CD4-positive, alpha-beta T cell treated with Interleukin-4 for 4 hours (primary cell): Measurements from ENCODE around the gene TCP11.
"Not testable (repeated sequence)": the region's sequence is repeated elsewhere in the genome, so short reads cannot be mapped to it uniquely, and the experiment has no call there.

ENCODE experiments used
- DNase-seq: peaks from one replicate; pipeline ENCODE4 v3.0.0-alpha.2; 2020

TCP11 gene

GRCh38 chr6:35142588-35143569, 1.7 kb upstream of the TCP11 start:
- DNase-seq = no peak

GRCh38 chr6:35140639-35141006, 516 bp downstream of the TCP11 start:
- no peak for DNase-seq

- peak; percentile 64 for DNase-seq
These were observed 1.1 kb downstream of the TCP11 start for GRCh38 chr6:35139924-35140638.

GRCh38 chr6:35139470-35139869, 1.7 kb downstream of the TCP11 start:
- DNase-seq = no peak

GRCh38 chr6:35138191-35138590, 2.9 kb downstream of the TCP11 start:
- DNase-seq = not testable (repeated sequence)

GRCh38 chr6:35136185-35136584, 5.0 kb downstream of the TCP11 start:
- no peak for DNase-seq

- DNase-seq = no peak
These were observed 12.6 kb downstream of the TCP11 start for GRCh38 chr6:35128496-35128895.

GRCh38 chr6:35128042-35128441, 13.1 kb downstream of the TCP11 start:
- no peak for DNase-seq

- DNase-seq = no peak
These were observed 16.8 kb downstream of the TCP11 start for GRCh38 chr6:35124356-35124755.

GRCh38 chr6:35120746-35121145, 20.4 kb downstream of the TCP11 start:
- DNase-seq = no peak

- no peak for DNase-seq
These were observed 32.7 kb downstream of the TCP11 start for GRCh38 chr6:35108309-35108885.

GRCh38 chr6:35107761-35108160, 33.4 kb downstream of the TCP11 start:
- not testable (repeated sequence) for DNase-seq

GRCh38 chr6:35107208-35107607, 33.9 kb downstream of the TCP11 start:
- not testable (repeated sequence) for DNase-seq

GRCh38 chr6:35106061-35106460, 35.1 kb downstream of the TCP11 start:
- not testable (repeated sequence) for DNase-seq

- DNase-seq = no peak
These were observed 36.1 kb downstream of the TCP11 start for GRCh38 chr6:35105078-35105477.

GRCh38 chr6:35099116-35099515, 42.0 kb downstream of the TCP11 start:
- no peak for DNase-seq

- no peak for DNase-seq
These were observed 44.8 kb downstream of the TCP11 start for GRCh38 chr6:35096129-35096862.

- DNase-seq = no peak
These were observed 47.0 kb downstream of the TCP11 start for GRCh38 chr6:35094183-35094582.

GRCh38 chr6:35093783-35094182, 47.4 kb downstream of the TCP11 start:
- DNase-seq = no peak

- DNase-seq = no peak
These were observed 48.1 kb downstream of the TCP11 start for GRCh38 chr6:35093118-35093445.

GRCh38 chr6:35092362-35093117, 48.6 kb downstream of the TCP11 start:
- DNase-seq = no peak

GRCh38 chr6:35091346-35092083, 49.6 kb downstream of the TCP11 start:
- no peak for DNase-seq
